Raji (cell line): ENCODE measurements around the gene MYADM.

Experiments
- POLR2A ChIP-seq: IDR thresholded peaks from 2 replicates; pipeline ENCODE4 v1.6.1; 2011; ENCODE audit warnings: low read depth, low read length, control low read depth; ENCODE audit not compliant: insufficient read depth

MYADM gene

DNA sequence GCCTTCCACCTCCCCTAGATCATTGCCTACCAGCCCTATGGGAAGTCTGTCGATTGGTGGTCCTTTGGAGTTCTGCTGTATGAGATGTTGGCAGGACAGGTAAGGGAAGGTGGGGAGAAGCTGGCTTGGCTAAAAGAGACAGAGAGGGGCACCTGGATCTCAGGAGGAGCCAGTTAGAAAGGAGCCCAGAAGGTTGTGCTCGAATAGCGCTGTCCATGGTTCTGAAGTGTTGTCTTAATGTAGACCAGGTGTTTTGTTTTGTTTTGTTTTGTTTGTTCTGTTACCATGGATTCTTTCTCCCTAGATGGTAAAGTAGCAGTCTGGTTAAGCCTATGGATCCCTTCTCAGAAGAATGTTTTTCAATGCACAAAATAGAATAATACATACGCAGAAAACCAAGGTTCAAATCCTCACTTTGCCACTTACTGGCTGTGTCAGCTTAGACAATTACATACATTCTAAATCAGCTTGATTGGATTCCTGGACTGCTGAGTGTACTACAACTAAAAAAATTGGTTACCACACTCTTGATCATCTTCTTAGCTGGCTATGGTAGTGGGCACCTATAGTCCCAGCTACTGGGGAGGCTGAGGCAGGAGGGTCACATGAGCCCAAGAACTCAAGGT is 35.5 kb downstream of the MYADM start:
- TF ChIP-seq POLR2A: no peak

DNA sequence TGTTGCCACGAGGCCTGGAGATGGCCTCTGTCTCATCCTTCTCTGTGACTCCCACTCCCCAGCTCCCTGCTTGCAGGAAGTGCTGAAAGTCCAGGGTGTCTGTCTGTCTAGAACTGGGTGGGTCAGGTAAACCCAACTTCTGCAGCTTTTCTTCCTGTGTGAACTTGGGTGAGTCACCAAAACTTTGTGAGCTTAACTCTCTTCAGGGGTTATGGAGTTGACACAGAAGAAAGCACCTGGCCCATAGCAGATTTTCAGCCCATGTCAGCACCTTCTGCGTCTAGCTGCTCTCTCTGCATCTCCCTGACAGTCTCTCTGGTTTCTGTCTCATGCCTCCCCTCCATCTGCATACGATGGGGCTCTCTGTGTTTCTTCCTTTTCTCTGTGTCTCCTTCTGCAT is 37.2 kb downstream of the MYADM start:
- TF ChIP-seq POLR2A: no peak

DNA sequence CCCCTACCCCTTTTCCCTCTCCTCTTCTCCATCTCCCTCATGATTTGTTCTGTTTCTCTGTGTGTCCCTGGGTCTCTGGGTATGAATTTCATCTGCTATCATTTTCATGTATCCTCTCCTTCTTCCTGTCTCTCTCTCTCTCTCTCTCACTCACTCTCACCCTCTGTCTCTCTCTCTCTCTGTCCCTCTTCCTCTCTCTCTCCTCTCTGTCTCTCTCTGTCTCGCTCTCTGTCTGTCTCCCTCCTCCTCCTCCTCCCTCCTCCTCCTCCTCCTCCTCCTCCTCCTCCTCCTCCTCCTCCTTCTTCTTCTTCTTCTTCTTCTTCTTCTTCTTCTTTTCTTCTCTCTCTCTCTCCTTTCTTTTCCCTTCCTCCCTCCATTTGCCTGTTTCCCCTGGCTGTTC is 38.1 kb downstream of the MYADM start:
- TF ChIP-seq POLR2A: no peak

DNA sequence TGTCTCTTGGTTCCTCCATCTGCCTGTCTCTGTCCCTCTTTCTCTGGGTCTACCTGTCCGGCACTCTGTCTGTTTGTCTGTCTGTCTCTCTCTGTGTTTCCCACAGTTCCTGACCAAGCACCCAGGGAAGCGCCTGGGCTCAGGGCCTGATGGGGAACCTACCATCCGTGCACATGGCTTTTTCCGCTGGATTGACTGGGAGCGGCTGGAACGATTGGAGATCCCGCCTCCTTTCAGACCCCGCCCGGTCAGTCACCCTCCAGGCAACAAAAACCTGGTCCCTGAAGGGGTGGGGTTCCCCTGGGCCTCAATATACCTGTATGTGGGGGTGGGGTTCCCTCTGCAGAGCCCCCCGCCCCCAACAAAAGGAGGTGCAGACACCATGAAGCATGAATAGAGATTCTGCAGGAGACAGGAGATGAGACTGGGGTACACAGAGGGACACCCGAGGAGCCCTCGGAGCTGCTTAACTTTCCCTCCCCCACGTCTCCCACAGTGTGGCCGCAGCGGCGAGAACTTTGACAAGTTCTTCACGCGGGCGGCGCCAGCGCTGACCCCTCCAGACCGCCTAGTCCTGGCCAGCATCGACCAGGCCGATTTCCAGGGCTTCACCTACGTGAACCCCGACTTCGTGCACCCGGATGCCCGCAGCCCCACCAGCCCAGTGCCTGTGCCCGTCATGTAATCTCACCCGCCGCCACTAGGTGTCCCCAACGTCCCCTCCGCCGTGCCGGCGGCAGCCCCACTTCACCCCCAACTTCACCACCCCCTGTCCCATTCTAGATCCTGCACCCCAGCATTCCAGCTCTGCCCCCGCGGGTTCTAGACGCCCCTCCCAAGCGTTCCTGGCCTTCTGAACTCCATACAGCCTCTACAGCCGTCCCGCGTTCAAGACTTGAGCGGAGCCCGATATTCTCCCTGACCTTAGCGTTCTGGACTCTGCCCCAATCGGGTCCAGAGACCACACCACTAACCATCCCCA is 38.8 kb downstream of the MYADM start:
- no peak for TF ChIP-seq POLR2A

DNA sequence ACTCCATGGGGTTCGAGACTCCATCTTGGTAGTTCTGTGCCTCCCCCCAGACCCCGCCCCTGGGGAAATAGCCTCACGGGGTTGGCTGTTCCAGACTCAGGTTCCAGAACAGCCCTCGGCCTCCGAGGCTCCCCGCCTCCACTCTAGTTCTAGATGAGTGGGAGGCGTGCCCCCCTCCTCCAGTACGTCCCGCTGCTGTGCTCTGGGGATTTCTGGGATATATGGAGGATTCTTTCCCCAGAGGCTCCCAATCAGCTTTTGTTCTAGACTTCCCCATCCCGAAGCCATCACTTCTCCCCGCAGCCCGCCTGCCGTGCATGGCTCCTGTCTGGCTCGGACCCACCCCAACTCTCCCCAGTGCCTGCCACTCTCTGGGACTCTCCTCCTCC is 39.5 kb downstream of the MYADM start:
- TF ChIP-seq POLR2A: no peak

DNA sequence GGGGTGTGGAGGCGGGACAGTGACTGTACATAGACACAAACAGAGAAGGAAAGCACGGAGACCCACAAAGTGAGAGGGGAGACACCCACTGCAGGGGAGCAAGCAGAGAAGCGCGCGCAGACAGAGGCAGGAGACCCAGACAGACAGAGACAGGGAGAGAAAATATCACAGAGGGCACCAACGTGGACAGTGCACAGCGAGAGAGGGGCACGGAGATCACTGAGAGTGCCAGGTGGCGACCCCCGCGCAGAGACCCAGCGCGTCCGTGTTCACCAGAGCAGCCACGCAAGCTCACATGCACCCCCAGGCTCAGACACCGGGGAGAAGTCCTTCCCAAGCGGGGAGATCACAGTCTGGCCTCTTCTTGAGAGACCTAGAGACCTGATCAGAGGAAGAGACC is 40.0 kb downstream of the MYADM start:
- no peak for TF ChIP-seq POLR2A

DNA sequence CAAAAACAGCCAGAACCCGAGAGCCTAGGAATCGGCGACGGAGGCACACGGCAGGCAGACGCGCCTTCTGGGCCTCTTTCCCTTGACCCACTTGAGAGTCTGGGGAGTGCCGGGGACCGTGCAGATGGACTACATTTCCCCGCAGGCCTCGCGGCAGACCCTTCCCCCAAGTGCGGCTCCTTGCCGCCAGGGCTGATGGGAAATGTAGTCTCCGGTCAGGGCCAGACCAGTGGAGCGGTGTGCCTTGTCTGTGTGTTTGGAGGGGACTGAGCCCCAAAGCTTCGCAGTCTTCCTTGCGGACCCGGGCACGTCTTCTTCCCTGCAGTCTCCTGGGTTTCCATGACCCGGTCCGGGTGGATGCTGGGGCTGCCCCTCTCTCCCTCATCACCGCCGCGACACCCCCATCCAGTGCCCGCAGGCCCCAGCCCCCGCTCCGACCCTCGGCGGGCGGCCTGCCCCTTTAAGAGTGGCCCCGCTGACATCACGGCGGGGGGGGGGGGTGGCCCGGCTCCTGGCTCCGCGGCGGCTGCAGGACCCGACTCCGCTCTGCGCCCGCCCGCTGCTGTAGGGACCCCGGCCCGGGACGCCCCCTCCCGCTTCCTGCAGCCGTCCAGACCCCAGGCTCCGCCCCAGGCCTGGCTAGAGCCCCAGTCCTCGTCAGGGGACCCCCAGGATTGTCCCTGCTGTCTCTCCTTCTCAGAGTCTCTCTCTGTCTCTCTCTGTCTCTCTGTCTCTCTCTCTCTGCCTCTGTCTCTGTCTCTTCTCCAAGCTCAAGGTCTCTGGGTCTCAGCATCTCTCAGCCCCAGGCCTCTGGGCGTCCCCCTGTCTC is 40.6 kb downstream of the MYADM start:
- TF ChIP-seq POLR2A: no peak

DNA sequence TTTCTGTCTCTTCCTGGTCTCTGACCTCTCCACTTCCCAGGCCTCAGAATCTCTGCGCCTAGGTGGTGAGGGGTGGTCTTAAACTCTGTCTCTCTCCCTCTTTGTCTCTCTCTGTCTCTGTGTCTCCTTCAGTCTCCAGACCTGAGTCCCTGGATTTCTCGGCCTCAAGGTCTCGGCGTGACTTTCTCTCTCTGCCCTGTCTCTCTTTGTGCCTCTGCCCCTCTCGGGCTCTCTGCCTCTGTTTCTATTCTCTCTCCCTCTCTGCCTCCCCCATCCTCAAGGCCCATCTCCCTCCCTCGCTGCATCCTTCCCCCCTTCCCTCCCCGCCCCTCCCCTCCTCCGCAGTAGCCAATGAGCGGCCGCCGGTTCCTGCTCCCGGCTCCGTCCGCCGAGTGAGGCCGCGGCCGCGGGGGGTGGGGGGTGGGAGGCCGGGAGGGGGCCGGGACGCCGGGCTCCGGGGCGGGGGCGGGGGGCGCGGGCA is 41.3 kb downstream of the MYADM start, which contains the start of gene CACNG7:
Gene CACNG7 (plus strand): TSS at position 344 of the 481 bp plus-strand sequence. CDS start 3,554 bp downstream, outside the sequence.
- TF ChIP-seq POLR2A: no peak

DNA sequence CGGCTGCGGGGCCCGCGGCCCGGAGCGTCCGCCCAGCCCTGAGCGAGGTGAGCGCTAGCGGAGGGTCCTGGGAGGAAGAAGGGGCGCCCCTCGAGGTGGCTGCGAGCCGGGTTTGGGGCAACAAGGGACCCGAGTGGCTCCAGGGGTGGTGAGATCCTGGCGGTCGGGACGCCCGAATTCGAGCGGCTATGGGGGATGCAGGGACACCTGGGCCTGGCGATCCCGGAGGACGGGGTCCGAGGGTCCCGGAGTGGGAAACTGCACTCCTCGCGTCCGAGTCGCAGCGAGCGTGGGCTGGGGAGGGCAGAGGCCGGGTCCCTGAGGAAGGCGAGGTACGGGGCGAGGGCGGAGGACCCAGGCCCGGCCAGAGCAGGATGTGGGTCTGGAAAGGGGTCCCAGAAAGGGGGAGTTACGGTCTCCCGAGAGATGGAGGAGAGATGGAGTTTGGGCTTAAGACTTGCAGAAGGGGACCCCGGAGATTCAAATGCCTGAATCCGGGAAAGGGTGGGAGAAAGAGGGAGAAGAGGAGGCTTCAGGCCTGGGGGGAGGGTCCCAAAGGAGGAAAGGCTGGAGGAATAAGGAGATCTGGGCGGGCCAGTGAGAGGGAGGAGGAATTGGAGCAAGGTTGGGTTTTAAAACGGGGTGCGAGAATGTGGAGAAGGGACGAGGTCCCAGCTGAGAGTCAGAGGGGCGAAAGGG is 41.9 kb downstream of the MYADM start:
- no peak for TF ChIP-seq POLR2A

DNA sequence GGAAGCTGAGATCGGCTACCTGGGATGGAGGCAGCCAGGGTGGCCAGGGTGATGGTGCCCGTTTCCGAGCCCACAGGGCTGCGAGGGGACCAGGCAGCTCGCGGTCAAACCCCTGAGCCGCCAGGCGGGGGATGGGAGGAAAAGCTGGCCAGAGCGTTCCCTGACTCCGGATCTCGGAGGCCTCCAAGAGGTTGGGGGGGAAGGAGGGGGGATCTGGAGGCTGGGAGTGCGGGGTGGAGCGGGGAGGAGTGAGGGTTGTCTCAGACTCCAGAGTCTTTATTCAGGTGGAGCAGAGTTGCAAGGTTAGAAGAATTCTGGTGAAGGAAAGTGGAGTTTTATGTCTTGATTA is 42.5 kb downstream of the MYADM start:
- TF ChIP-seq POLR2A: no peak

DNA sequence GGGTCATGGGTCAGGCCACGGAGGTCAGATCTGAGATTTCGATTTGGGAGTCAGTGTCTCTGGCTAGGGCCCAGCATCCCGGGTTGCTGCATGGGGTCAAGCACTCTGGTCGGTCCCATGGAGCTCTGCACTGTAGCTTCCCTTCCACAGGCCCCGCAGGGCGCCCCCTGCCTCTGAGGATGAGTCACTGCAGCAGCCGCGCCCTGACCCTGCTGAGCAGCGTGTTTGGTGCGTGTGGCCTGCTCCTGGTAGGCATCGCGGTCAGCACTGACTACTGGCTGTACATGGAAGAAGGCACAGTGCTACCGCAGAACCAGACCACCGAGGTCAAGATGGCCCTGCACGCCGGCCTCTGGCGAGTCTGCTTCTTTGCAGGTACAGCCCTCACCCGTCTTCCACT is 45.0 kb downstream of the MYADM start:
- no peak for TF ChIP-seq POLR2A

DNA sequence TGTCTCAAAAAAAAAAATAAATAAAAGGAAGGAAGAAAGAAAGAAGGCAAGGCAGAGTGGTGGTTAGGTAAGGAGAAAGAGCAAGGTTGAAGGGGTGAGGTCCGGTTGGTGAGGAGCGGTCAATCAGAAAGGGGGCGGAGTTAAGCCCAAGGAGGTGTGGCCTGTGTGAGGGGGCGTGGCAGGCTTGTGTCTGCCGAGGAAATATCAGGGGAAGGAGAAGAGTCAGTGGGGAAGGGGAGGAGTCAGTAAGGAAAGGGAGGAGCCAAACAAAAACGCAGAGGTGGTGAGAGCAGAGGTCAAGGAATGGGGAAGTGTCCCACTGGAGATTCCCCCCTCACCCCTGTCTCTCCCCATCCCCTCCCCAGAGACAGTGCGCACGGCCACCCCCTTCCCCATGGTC is 47.3 kb downstream of the MYADM start:
- no peak for TF ChIP-seq POLR2A

DNA sequence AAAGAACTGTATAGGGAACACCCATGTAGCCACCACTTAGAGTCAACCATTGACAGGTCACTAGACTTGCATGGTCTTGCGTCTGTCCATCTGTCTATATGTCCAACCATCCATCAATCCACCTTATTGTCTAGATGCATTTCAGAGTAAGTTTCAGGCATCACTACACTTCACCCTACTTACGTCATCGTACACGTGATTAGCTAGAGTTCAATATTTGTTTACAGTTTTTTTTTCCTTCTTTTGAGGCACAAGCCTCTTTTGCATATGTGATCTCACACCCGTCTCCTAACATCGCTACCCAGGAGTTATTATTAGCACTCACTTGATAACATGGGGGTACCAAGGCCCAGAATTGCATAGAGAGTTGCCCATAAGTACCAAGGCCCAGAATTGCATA is 48.3 kb downstream of the MYADM start:
- TF ChIP-seq POLR2A: no peak

DNA sequence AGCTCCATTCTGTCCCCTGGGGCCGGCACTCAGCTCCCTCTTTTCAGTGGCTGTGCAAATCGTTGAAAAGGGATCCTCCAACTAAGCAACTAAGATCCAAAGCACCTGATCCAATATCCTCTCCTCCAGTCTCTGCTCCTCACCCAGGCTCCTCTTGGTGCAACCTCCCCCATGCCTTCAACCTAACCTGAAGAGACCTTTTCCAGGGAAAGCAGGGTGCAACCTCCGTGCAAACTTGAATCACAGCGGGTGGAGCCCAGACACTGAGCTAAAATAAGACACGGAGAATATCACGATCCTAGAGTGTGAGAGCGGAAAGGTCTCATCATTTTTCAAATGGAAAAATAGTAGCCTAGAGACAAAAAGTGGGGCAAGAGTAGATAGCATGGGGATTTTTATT is 49.7 kb downstream of the MYADM start:
- no peak for TF ChIP-seq POLR2A
